HepG2 (cell line): Measurements from ENCODE around the gene MADCAM1.

Source experiments
- ARNTL ChIP-seq: sonication (generic); formaldehyde crosslinking; IDR thresholded peaks from 2 replicates; pipeline ENCODE4 v1.4.0; 2020; ENCODE audit warnings: mild to moderate bottlenecking, missing genetic modification reagents
- CEBPB ChIP-seq: IDR thresholded peaks from 2 replicates; pipeline ENCODE4 v1.6.1; 2011; ENCODE audit warnings: low read depth, low read length, improper control_type of control experiment, borderline replicate concordance
- MED1 ChIP-seq: sonication (generic); formaldehyde crosslinking; IDR thresholded peaks from 2 replicates; pipeline ENCODE4 v1.4.0; 2020; ENCODE audit warnings: missing genetic modification reagents
- SALL1 ChIP-seq: sonication (generic); formaldehyde crosslinking; IDR thresholded peaks from 2 replicates; pipeline ENCODE4 v1.8.0; 2022; ENCODE audit warnings: mild to moderate bottlenecking, missing genetic modification reagents
- TF ChIP-seq, protein P1 (sequence below): sonication (generic); formaldehyde crosslinking; IDR thresholded peaks from 2 replicates; pipeline ENCODE4 v1.5.0; 2020; ENCODE audit warnings: mild to moderate bottlenecking, missing genetic modification reagents, moderate library complexity

DNA sequence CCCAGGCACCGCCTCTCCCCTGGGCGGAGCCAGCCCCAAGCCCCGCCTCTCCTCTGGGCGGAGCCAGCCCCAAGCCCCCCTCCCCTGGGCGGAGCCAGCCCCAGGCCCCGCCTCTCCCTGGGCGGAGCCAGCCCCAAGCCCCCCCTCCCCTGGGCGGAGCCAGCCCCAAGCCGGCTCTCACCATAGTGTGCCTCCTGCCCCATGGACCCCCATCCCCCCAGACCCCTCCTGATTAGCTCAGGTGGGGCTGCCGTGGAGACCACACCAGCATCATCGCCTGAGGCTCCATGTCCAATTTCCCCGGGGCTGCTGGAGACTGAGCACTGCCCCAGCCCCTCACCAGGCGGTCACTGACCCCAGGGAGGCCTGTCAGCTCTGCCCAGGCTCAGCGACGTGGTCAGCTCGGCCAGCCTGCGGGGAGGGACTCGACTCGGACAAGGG is 4.2 kb upstream of the MADCAM1 start:
- no peak for TF ChIP-seq MED1 (CRISPR knock-in tag)
- no peak for TF ChIP-seq SALL1 (CRISPR knock-in tag)
- no peak for TF ChIP-seq ARNTL (CRISPR knock-in tag)
- TF ChIP-seq, protein P1, sequence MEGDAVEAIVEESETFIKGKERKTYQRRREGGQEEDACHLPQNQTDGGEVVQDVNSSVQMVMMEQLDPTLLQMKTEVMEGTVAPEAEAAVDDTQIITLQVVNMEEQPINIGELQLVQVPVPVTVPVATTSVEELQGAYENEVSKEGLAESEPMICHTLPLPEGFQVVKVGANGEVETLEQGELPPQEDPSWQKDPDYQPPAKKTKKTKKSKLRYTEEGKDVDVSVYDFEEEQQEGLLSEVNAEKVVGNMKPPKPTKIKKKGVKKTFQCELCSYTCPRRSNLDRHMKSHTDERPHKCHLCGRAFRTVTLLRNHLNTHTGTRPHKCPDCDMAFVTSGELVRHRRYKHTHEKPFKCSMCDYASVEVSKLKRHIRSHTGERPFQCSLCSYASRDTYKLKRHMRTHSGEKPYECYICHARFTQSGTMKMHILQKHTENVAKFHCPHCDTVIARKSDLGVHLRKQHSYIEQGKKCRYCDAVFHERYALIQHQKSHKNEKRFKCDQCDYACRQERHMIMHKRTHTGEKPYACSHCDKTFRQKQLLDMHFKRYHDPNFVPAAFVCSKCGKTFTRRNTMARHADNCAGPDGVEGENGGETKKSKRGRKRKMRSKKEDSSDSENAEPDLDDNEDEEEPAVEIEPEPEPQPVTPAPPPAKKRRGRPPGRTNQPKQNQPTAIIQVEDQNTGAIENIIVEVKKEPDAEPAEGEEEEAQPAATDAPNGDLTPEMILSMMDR (CRISPR knock-in tag) = no peak
- no peak for TF ChIP-seq CEBPB
